Measurements from ENCODE around the gene KRT4.

- no peak for TF ChIP-seq POLR2AphosphoS5 (IDR thresholded peaks at IDR 0.05; ENCODE audit: low read depth, low read length)
- TF ChIP-seq POLR2A (IDR thresholded peaks at IDR 0.05; ENCODE audit: low read depth, low read length), result no peak
- no peak for TF ChIP-seq TAF1 (IDR thresholded peaks at IDR 0.05; ENCODE audit: borderline replicate concordance, low read depth, low read length)
Measured at GRCh38 chr12:52805739-52806138, 8.2 kb downstream of the KRT4 start.

All from GM12892 (cell line).